ENCODE data around the gene PTGDR2. TPM values are rescaled to one million over a fixed set of nuclear protein-coding genes. Genes with fewer than 3 reads are reported as not detected.
"Not testable (repeated sequence)": the region's sequence is repeated elsewhere in the genome, so short reads cannot be mapped to it uniquely, and the experiment has no call there.

The PTGDR2 gene
- total RNA-seq, 1 donor from 2014 or later, result 0.91 TPM

DNA sequence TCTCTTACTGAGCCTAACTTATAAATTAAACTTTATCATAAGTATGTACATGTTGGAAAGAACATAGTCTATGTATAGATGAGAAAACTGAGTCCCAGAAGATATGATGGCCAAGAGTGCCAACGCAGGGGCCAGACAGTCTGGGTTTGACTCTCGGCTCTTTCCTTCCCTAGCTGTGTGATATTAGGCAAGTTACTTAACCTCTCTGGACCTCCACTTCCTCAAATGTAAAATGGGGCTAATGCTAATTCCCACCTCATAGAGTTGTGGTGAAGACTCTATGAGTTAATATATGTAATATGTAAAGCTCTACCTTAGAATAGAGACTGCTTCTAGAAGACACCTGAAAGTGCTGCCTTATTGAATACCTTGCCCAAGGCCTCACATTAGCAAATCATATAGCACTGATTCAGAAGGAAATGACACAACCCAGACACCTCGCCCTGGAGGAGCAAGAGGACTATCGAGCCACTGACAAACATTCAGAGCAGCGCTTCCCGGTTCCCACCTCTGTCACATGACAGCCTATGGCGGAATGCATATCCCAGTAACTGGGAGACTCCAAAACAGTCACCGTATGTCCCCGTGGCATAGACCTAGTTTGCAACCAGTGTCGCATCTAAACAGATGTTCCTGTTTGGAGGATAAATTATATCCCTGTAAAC lies 25.1 kb downstream of the PTGDR2 start:
- Mint-ChIP-seq H3K4me1 (ENCODE audit: unreplicated experiment) (peaks cover 6% of the 10 kb centered on the region), H3K36me3 (ENCODE audit: unreplicated experiment) (no peaks in the 10 kb centered on the region), H3K4me3 (ENCODE audit: unreplicated experiment) (no peak overlapping the region), H3K27me3 (ENCODE audit: unreplicated experiment) (peaks cover 44% of the 10 kb centered on the region), H3K9me3 (ENCODE audit: unreplicated experiment) (no peaks in the 10 kb centered on the region), H3K27ac (ENCODE audit: unreplicated experiment) (no peak overlapping the region)
- no peak for DNase-seq (ENCODE audit: extremely low spot score, unreplicated experiment)
- TF ChIP-seq, protein P1, sequence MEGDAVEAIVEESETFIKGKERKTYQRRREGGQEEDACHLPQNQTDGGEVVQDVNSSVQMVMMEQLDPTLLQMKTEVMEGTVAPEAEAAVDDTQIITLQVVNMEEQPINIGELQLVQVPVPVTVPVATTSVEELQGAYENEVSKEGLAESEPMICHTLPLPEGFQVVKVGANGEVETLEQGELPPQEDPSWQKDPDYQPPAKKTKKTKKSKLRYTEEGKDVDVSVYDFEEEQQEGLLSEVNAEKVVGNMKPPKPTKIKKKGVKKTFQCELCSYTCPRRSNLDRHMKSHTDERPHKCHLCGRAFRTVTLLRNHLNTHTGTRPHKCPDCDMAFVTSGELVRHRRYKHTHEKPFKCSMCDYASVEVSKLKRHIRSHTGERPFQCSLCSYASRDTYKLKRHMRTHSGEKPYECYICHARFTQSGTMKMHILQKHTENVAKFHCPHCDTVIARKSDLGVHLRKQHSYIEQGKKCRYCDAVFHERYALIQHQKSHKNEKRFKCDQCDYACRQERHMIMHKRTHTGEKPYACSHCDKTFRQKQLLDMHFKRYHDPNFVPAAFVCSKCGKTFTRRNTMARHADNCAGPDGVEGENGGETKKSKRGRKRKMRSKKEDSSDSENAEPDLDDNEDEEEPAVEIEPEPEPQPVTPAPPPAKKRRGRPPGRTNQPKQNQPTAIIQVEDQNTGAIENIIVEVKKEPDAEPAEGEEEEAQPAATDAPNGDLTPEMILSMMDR (IDR thresholded peaks at IDR 0.05), result no peak

DNA sequence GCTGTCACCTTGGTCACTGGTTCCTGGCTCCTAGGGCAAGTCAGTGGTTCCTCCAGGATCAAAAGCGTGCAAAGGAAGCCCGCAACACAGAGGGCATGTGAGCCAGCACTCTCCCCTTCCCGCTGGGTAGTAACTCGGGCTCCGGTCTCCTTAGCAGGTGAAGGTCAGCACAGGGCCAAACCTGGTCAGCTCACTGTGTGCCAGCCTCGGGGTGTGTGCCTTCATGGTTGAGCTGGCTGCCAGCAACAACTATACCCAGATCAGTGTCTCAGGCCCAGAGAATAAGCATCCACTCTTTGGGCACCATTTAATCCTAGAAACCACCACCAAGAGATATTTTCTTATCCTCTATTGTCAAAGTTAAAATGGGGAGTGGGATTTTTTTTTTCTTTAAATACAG lies 30.0 kb downstream of the PTGDR2 start:
- H3K27ac Mint-ChIP-seq (ENCODE audit: unreplicated experiment), result no peak overlapping the region
- TF ChIP-seq, protein P1 (IDR thresholded peaks at IDR 0.05), result no peak
- no peaks in the 10 kb centered on the region for H3K4me1 Mint-ChIP-seq (ENCODE audit: unreplicated experiment)
- no peak for DNase-seq (ENCODE audit: extremely low spot score, unreplicated experiment)
- H3K27me3 Mint-ChIP-seq (ENCODE audit: unreplicated experiment), result peaks cover 17% of the 10 kb centered on the region
- no peaks in the 10 kb centered on the region for H3K9me3 Mint-ChIP-seq (ENCODE audit: unreplicated experiment)
- H3K36me3 Mint-ChIP-seq (ENCODE audit: unreplicated experiment), result no peaks in the 10 kb centered on the region
- H3K4me3 Mint-ChIP-seq (ENCODE audit: unreplicated experiment), result no peak overlapping the region

DNA sequence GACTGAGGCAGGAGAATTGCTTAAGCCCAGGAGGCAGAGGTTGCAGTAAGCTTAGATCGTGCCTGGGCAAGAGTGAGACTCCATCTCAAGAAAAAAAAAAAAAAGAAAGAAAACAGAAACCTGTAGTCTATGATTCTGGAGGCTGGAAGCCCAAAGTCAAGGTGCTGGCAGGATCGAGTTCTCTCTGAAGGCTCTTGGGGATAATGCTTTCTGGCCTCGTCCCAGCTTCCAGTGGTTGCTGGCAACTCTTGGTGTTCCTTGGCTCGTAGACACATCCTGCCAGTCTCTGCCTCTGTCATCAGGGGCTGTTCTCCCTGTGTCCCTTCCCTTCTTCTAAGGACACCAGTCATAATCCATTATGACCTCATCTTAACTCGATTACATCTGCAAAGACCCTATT lies 30.6 kb downstream of the PTGDR2 start:
- no peak for DNase-seq (ENCODE audit: extremely low spot score, unreplicated experiment)
- H3K27ac Mint-ChIP-seq (ENCODE audit: unreplicated experiment), result no peak overlapping the region
- H3K4me3 Mint-ChIP-seq (ENCODE audit: unreplicated experiment), result no peak overlapping the region
- no peaks in the 10 kb centered on the region for H3K4me1 Mint-ChIP-seq (ENCODE audit: unreplicated experiment)
- no peaks in the 10 kb centered on the region for H3K9me3 Mint-ChIP-seq (ENCODE audit: unreplicated experiment)
- no peaks in the 10 kb centered on the region for H3K36me3 Mint-ChIP-seq (ENCODE audit: unreplicated experiment)
- peaks cover 16% of the 10 kb centered on the region for H3K27me3 Mint-ChIP-seq (ENCODE audit: unreplicated experiment)
- TF ChIP-seq, protein P1 (IDR thresholded peaks at IDR 0.05), result no peak

DNA sequence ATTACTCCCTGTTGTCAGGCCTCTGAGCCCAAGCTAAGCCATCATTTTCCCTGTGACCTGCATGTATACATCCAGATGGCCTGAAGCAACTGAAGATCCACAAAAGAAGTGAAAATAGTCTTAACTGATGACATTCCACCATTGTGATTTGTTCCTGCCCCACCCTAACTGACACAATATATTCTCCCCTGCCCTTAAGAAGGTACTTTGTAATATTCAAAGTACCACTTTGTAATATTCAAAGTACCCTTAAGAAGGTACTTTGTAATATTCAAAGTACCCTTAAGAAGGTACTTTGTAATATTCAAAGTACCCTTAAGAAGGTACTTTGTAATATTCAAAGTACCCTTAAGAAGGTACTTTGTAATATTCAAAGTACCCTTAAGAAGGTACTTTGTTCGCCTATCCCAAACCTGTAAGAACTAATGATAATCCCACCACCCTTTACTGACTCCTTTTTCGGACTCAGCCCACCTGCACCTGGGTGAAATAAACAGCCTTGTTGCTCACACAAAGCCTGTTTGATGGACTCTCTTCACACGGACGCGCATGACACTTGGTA lies 31.9 kb downstream of the PTGDR2 start:
- not testable (repeated sequence) for DNase-seq (ENCODE audit: extremely low spot score, unreplicated experiment); H3K9me3 Mint-ChIP-seq (ENCODE audit: unreplicated experiment); H3K27ac Mint-ChIP-seq (ENCODE audit: unreplicated experiment); H3K36me3 Mint-ChIP-seq (ENCODE audit: unreplicated experiment); H3K4me3 Mint-ChIP-seq (ENCODE audit: unreplicated experiment); H3K4me1 Mint-ChIP-seq (ENCODE audit: unreplicated experiment)
- peaks cover 19% of the 10 kb centered on the region for H3K27me3 Mint-ChIP-seq (ENCODE audit: unreplicated experiment)

DNA sequence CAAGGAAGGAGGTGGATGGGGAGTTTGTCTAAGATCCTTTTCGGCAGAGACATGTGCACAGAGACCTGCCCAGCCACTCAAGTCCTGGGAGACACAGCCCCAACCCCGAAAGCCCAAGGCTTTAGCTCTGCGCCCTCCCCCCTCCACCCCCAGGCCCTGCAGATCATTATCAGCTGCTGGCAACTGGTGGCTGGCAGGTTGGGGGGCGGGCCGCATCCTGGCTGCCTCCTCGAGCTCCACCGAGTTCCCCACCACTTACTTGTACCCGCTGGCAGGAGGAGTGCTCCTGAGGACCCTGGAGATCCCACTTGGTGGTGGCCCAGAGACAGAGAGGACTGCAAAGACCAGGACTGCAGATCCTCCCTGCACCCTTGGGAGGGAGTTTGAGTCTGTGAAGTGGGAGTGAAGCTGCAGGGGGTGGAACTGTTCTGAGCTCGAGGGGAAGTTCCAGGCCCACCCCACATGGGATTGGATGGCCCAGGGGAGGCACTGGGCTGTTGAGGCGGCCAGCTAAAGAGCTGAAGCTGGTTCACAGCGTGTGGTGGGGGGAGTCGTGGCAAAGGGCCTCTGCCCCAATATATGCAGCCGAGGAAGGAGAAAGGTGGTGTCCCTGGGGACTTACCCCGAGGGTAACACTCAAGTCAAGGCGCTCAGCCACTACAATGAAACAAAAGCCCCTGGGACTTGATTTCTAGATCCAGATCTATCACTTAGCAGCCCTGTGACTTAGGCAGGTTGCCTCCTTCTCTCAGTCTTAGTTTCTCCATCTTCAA lies 33.7 kb downstream of the PTGDR2 start:
- Mint-ChIP-seq H3K4me1 (ENCODE audit: unreplicated experiment) (no peaks in the 10 kb centered on the region), H3K9me3 (ENCODE audit: unreplicated experiment) (no peaks in the 10 kb centered on the region), H3K36me3 (ENCODE audit: unreplicated experiment) (no peaks in the 10 kb centered on the region), H3K27me3 (ENCODE audit: unreplicated experiment) (peaks cover 10% of the 10 kb centered on the region), H3K27ac (ENCODE audit: unreplicated experiment) (no peak overlapping the region), H3K4me3 (ENCODE audit: unreplicated experiment) (no peak overlapping the region)
- TF ChIP-seq, protein P1 (IDR thresholded peaks at IDR 0.05), result no peak
- DNase-seq (ENCODE audit: extremely low spot score, unreplicated experiment), result no peak
